ENCODE data around the gene ZHX3.

The ZHX3 gene

DNA sequence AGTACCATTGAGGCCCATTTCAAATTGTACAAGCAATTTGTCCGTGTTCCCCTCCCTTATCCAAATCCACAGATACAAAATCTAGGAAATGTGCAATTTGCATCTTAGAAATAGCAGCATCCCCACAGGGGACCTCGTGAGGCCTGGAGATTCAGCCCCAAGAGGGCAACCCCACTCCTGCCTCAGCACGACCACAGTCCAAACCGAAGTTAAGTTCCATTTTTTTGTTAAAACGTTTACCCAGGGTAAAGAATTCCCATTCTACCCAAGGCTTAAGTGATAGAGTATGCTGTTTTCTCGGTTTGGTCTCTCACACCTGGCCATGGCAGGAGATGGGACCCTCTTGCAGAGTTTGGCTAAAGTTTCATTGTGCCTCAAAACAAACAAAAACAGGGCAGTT is 139.0 kb downstream of the ZHX3 start:
- Histone ChIP-seq H3K9me3 (ENCODE audit: control insufficient read depth, low read length) (no peaks in the 10 kb centered on the region), H3K36me3 (ENCODE audit: control insufficient read depth, insufficient read depth, low read length, severe bottlenecking) (peaks cover 58% of the 10 kb centered on the region), H3K9ac (ENCODE audit: low read length) (no peak overlapping the region), H3K4me3 (ENCODE audit: low read length) (no peak overlapping the region), H3K4me1 (ENCODE audit: control insufficient read depth, insufficient read depth, low read length) (peaks cover 47% of the 10 kb centered on the region), H3K27me3 (replicated peaks; ENCODE audit: control insufficient read depth, insufficient read depth, low read length) (no peaks in the 10 kb centered on the region)
- DNase-seq (ENCODE audit: low read depth), result no peak

DNA sequence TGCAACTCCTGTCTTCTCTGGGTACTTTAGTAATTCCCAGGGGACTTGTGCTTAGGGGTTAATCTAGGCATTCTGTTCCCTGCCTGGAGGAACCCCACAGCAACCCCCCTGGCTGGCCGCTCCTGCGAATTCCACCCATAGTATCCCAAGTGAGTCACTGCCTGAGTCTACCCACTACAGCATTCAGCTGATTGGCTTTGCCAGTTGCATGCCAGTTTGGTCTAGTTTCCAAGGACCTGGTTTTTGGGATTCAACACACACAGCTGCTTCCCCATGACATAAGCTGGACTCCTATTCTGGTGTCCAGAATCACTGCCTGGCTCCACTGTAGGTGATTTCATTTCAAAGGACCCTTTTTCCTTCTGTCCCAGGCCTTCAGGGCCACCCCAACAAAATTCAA is 139.9 kb downstream of the ZHX3 start:
- Histone ChIP-seq H3K4me1 (ENCODE audit: control insufficient read depth, insufficient read depth, low read length) (peaks cover 54% of the 10 kb centered on the region), H3K27me3 (replicated peaks; ENCODE audit: control insufficient read depth, insufficient read depth, low read length) (no peaks in the 10 kb centered on the region), H3K4me3 (ENCODE audit: low read length) (no peak overlapping the region), H3K9me3 (ENCODE audit: control insufficient read depth, low read length) (no peaks in the 10 kb centered on the region), H3K9ac (ENCODE audit: low read length) (peak overlapping the region; percentile 56), H3K36me3 (ENCODE audit: control insufficient read depth, insufficient read depth, low read length, severe bottlenecking) (peaks cover 53% of the 10 kb centered on the region)
- DNase-seq (ENCODE audit: low read depth), result peak; percentile 94

DNA sequence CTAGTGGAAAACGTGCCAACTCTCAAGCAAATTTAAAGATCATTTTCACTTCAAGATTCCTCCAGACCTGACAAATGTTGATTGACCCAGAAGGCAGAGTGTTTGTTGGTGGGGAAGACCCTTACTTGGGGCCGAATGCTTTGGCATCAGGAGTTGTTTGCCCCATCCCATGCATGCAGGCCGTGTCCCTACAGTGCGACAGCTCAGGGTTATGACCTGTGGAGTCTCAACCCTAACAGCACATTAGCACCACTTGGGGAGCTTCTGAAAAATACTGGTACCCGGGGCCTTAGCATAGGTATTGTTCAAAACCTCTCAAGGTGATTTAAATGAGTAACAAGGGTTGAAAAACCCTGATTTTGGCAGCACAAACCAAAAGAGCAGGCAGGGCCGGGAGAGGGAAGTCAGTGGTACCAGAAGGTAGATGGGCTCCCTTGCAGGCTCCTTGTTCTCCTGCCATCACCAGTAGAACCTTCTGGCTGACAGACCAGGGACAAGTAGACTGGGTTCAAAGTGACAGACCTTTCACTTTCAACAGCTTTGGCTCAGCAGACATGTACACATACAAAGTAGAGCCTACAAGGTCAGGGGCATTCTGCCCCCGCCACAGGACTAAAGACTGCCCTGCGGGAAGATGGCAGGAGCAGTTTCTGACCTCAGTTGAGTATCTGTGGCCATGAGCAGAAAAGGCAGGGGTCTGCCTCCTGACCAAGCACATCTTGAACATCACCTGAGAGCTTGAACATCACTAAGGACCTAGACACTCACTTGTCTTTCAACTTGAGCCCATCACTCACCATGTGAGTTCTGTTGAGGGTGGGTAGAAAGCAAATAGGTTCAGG is 140.6 kb downstream of the ZHX3 start:
- Histone ChIP-seq H3K9me3 (ENCODE audit: control insufficient read depth, low read length) (no peaks in the 10 kb centered on the region), H3K36me3 (ENCODE audit: control insufficient read depth, insufficient read depth, low read length, severe bottlenecking) (peaks cover 53% of the 10 kb centered on the region), H3K4me1 (ENCODE audit: control insufficient read depth, insufficient read depth, low read length) (peaks cover 61% of the 10 kb centered on the region), H3K9ac (ENCODE audit: low read length) (peak overlapping the region; percentile 56), H3K4me3 (ENCODE audit: low read length) (no peak overlapping the region), H3K27me3 (replicated peaks; ENCODE audit: control insufficient read depth, insufficient read depth, low read length) (no peaks in the 10 kb centered on the region)
- DNase-seq (ENCODE audit: low read depth), result no peak

DNA sequence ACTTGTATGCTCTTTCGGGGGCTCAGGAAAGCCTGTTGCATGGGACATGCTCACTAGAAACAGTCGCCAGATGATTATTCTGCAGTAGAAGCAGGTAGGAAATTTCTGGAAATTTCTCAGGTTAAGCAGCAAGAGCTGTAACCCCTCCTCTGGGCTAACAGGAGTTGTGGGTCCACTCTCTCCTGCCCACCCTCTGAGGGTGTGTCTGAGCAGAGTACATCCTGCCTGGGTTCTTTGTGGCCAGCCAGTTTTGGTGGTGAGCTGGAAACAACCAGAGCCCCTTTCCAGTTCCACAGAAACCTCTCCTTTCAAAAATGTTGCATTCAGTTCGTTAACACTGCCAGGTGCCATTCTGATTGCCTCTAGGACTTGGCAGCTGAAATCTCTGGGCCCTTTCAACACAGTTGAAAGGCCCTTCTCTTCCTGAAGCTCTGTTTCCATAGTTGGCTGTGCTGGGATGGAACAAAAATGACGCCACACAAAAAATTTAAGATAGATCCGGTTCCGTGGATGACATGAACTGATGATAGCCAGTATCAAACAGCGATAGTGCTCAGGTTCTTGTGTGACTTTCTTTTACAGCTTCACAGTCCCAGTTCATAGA is 141.7 kb downstream of the ZHX3 start:
- Histone ChIP-seq H3K27me3 (replicated peaks; ENCODE audit: control insufficient read depth, insufficient read depth, low read length) (no peaks in the 10 kb centered on the region), H3K4me3 (ENCODE audit: low read length) (no peak overlapping the region), H3K36me3 (ENCODE audit: control insufficient read depth, insufficient read depth, low read length, severe bottlenecking) (peaks cover 49% of the 10 kb centered on the region), H3K9me3 (ENCODE audit: control insufficient read depth, low read length) (no peaks in the 10 kb centered on the region), H3K9ac (ENCODE audit: low read length) (peak overlapping the region; percentile 39), H3K4me1 (ENCODE audit: control insufficient read depth, insufficient read depth, low read length) (peaks cover 65% of the 10 kb centered on the region)
- DNase-seq (ENCODE audit: low read depth), result no peak

DNA sequence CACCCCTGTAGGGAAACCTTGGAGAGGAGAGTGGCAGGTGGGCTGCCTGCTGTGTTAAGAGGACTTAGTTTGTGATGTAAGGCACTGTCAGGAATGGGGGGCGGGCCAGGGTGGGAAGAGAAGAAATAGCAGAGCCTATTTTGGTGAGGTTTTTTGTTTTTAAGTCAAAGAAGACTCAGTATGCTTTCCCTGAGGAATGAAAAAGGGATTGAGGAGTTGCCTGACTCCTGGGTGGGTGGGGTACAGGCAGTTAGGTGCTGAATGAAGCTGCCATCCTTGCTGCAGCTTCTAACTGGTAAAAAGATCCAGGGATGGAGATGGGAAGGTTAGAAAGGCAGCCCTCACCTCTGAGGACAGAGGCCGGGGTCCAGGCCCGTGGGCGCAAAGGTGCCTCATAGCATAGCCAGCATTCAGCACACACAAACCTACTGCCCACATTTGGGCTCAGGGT is 142.3 kb downstream of the ZHX3 start:
- Histone ChIP-seq H3K36me3 (ENCODE audit: control insufficient read depth, insufficient read depth, low read length, severe bottlenecking) (peaks cover 50% of the 10 kb centered on the region), H3K27me3 (replicated peaks; ENCODE audit: control insufficient read depth, insufficient read depth, low read length) (no peaks in the 10 kb centered on the region), H3K4me3 (ENCODE audit: low read length) (no peak overlapping the region), H3K4me1 (ENCODE audit: control insufficient read depth, insufficient read depth, low read length) (peaks cover 65% of the 10 kb centered on the region), H3K9me3 (ENCODE audit: control insufficient read depth, low read length) (no peaks in the 10 kb centered on the region), H3K9ac (ENCODE audit: low read length) (peak overlapping the region; percentile 39)
- no peak for DNase-seq (ENCODE audit: low read depth)

- Histone ChIP-seq H3K27me3 (replicated peaks; ENCODE audit: control insufficient read depth, insufficient read depth, low read length) (no peaks in the 10 kb centered on the region), H3K9ac (ENCODE audit: low read length) (peak overlapping the region; percentile 39), H3K9me3 (ENCODE audit: control insufficient read depth, low read length) (no peaks in the 10 kb centered on the region), H3K36me3 (ENCODE audit: control insufficient read depth, insufficient read depth, low read length, severe bottlenecking) (peaks cover 54% of the 10 kb centered on the region), H3K4me1 (ENCODE audit: control insufficient read depth, insufficient read depth, low read length) (peaks cover 65% of the 10 kb centered on the region), H3K4me3 (ENCODE audit: low read length) (no peak overlapping the region)
- DNase-seq (ENCODE audit: low read depth), result peak; percentile 47
Observed at GRCh38 chr20:41174782-41175181, 142.7 kb downstream of the ZHX3 start.

GRCh38 chr20:41174373-41174772 is 143.2 kb downstream of the ZHX3 start:
- DNase-seq (ENCODE audit: low read depth), result no peak
- H3K36me3 ChIP-seq (ENCODE audit: control insufficient read depth, insufficient read depth, low read length, severe bottlenecking), result peaks cover 57% of the 10 kb centered on the region
- H3K9ac ChIP-seq (ENCODE audit: low read length), result peak overlapping the region; percentile 39
- peaks cover 65% of the 10 kb centered on the region for H3K4me1 ChIP-seq (ENCODE audit: control insufficient read depth, insufficient read depth, low read length)
- H3K27me3 ChIP-seq (replicated peaks; ENCODE audit: control insufficient read depth, insufficient read depth, low read length), result no peaks in the 10 kb centered on the region
- H3K9me3 ChIP-seq (ENCODE audit: control insufficient read depth, low read length), result no peaks in the 10 kb centered on the region
- no peak overlapping the region for H3K4me3 ChIP-seq (ENCODE audit: low read length)

DNA sequence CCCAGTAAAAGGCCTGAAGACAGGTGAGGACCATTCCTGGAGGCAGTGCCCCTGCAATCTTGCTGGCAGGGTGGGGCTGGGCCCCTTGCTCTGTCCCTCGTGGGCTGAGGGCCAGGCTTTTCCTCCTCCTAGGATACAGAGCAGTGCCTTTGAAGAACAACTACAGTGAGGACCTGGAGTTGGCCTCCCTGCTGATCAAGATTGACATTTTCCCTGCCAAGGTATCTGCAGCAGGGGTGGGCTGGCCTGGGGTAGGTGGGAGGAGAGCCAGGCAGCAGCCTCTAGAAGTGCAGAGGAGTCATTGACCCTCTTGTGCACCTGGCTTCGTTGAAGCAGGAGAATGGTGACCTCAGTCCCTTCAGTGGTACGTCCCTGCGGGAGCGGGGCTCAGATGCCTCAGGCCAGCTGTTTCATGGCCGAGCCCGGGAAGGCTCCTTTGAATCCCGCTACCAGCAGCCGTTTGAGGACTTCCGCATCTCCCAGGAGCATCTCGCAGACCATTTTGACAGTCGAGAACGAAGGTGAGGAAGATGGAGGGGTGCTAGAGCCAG is 143.7 kb downstream of the ZHX3 start:
- peaks cover 62% of the 10 kb centered on the region for H3K36me3 ChIP-seq (ENCODE audit: control insufficient read depth, insufficient read depth, low read length, severe bottlenecking)
- H3K4me3 ChIP-seq (ENCODE audit: low read length), result no peak overlapping the region
- no peaks in the 10 kb centered on the region for H3K27me3 ChIP-seq (replicated peaks; ENCODE audit: control insufficient read depth, insufficient read depth, low read length)
- H3K9ac ChIP-seq (ENCODE audit: low read length), result peak overlapping the region; percentile 39
- peaks cover 65% of the 10 kb centered on the region for H3K4me1 ChIP-seq (ENCODE audit: control insufficient read depth, insufficient read depth, low read length)
- no peaks in the 10 kb centered on the region for H3K9me3 ChIP-seq (ENCODE audit: control insufficient read depth, low read length)
- DNase-seq (ENCODE audit: low read depth), result no peak

DNA sequence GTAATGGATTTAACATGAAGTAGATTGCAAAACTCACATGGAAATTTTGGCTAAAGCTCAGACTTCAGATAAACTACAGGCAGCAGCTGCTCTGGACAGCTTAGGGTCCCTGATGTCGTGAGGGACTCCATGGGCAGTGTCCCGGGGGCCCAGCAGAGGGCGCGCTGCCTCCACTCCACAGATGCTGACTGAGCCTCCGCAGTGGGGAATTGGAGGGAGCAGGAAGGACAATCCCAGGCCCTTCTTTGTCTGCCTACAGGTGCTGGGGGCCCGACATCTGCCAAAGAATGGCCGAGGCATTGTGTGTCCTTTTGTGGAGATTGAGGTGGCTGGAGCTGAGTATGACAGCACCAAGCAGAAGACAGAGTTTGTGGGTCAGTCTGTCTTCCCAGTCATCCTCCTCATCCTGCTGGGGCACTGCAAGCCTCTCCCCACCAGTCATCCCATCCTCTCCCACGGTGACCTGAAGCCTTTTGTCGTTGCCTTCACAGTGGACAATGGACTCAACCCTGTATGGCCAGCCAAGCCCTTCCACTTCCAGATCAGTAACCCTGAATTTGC is 144.3 kb downstream of the ZHX3 start:
- Histone ChIP-seq H3K4me1 (ENCODE audit: control insufficient read depth, insufficient read depth, low read length) (peaks cover 59% of the 10 kb centered on the region), H3K9ac (ENCODE audit: low read length) (peak overlapping the region; percentile 39), H3K4me3 (ENCODE audit: low read length) (no peak overlapping the region), H3K9me3 (ENCODE audit: control insufficient read depth, low read length) (no peaks in the 10 kb centered on the region), H3K36me3 (ENCODE audit: control insufficient read depth, insufficient read depth, low read length, severe bottlenecking) (peaks cover 68% of the 10 kb centered on the region), H3K27me3 (replicated peaks; ENCODE audit: control insufficient read depth, insufficient read depth, low read length) (no peaks in the 10 kb centered on the region)
- peak; percentile 91 for DNase-seq (ENCODE audit: low read depth)

GRCh38 chr20:41172296-41173140 is 145.0 kb downstream of the ZHX3 start:
- DNase-seq (ENCODE audit: low read depth), result no peak
- Histone ChIP-seq H3K4me1 (ENCODE audit: control insufficient read depth, insufficient read depth, low read length) (peaks cover 52% of the 10 kb centered on the region), H3K9ac (ENCODE audit: low read length) (peak overlapping the region; percentile 69), H3K4me3 (ENCODE audit: low read length) (peak overlapping the region; percentile 22), H3K9me3 (ENCODE audit: control insufficient read depth, low read length) (no peaks in the 10 kb centered on the region), H3K27me3 (replicated peaks; ENCODE audit: control insufficient read depth, insufficient read depth, low read length) (no peaks in the 10 kb centered on the region), H3K36me3 (ENCODE audit: control insufficient read depth, insufficient read depth, low read length, severe bottlenecking) (peaks cover 73% of the 10 kb centered on the region)

Measured in adipocyte (in vitro differentiated cells).